Endometrial microvascular endothelial cells (primary cell): Measurements from ENCODE around the gene CD93. TPM values are rescaled to one million over a fixed set of nuclear protein-coding genes. Genes with fewer than 3 reads are reported as not detected.

ENCODE experiments used
- in situ Hi-C: cut with HindIII; loops from 2 replicates; pipeline ENCODE4 v1.10.0; 2017; ENCODE audit warnings: low sequenced_read_pairs, low pct_unique_long_range_greater_than_20kb; ENCODE audit errors: inconsistent ontology term
- total RNA-seq: library from RNA; depleted of rRNA; stranded (reverse); fragments of >200 nt; gene quantifications from one replicate; pipeline ENCODE4 v1.2.3, GENCODE V29; 2015; ENCODE audit errors: inconsistent ontology term

Gene CD93
- total RNA-seq, 1 donor from 2014 or later = 477 TPM

DNA sequence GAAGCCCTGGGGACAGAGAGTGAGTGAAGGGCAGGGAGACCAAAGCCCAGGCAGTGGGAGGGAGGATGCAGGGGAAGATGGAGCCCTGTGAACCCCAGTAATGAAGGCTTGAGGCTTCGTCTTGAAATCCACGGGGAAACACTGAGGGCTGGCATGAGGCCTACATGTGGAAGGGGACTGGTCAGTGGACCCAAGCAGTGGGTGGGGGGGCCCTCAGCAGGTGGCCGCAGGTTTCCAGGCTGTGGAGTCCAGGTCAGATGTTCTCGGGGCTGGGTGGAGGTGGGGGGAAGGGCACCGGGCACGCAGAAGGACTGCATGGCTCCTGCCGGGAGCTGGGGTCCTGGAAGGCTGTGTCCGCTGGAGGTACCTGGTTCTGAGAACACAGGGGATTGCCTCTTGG is 2.7 kb upstream of the CD93 start:
- in situ Hi-C loops = no loop called here

DNA sequence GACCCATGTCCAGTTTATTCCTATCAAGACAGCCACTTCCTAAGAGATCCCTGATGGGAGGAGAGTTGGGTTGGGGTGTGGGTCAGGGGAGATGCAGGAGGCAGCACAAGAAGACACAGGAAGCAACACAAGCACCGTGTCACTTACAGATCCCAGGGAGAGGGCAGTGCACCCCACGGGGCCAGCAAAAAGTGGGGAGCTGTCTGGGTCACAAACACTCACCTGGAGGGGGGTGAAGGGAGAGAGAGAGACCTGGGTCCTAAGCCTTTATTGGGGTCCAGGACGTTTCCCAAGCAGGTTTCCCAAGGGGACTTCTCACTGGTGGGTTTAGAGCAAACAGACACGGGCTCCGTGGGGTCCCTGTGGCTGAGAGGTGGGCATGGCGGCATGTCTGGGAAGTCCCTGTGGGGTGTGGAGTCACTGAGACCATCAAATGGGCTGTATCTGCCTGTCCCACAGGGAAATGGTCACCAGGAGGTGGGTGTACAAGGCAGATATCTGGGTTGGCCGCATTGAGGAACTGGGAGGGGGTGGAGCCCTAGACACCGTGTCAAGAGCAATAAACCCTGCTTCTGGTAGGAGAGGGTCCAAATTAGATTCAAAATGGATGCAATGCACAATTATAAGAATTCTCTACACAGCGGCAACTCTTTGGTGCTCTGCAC is 1.6 kb upstream of the CD93 start:
- in situ Hi-C loops = no loop called here

DNA sequence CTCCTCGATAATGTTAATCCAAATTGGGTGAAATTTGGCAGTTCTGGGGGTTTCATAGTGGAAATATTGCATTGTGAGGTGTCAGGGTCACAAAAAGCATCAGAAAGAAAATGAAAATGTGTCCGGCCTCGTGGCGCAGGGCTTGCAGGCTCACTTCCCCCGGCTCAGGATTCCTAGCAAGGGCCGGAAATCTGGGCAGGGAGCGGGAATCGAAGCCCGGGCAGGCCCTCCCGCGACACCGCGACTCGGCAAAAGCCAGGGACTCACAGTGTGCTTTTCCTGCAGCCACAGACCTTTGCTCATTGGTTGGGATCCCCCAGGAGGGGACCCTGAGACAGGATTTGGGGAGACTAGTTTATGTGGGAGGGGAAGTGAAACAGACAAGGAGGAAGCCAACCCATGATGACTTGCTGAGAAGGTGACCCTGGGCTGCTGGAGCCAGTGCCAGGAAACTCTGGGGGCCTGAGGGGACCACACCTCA is 847 bp upstream of the CD93 start:
- in situ Hi-C loops = no loop called here

- in situ Hi-C loops = no loop called here
These were observed 578 bp downstream of the CD93 start for GRCh38 chr20:23085436-23086055.

- in situ Hi-C loops = no loop called here
These were observed 1.2 kb downstream of the CD93 start for GRCh38 chr20:23084845-23085365.

GRCh38 chr20:23084282-23084844 is 1.8 kb downstream of the CD93 start:
- in situ Hi-C loops = no loop called here

GRCh38 chr20:23083553-23084220 is 2.4 kb downstream of the CD93 start:
- in situ Hi-C loops = no loop called here

DNA sequence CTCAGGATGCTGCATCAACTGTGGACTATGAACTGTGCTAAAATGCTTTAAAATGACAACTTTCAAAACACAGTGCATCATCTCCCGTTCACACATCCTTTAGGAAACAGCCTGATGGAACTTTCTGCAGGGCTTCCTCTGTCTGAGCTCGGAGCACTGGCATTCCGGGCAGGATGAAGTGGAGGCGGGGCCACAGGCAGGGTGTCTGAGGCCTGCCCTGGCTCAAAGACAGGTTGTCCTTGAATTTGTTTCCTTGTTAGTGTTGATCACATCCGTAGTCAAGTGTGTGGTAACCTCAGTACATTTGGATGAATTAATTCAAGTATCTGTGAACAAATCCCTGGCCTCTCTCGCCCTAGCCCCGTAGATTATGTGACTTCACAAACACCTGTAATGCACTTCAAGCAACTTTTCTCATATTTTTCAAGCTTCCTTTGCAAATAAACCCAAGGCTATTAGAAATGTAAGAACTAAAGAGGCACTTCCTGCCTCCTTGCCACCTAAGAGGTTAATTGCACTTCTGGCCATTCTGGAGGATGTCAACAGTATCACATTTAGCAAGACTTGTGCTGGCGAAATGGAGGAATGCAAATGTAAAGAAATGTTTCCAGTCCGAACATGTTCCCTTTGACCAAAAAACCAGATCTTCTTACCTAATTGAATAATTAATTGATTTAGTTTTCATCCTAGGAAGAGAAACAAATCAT is 3.1 kb downstream of the CD93 start:
- in situ Hi-C loops = no loop called here

- in situ Hi-C loops = no loop called here
These were observed 4.8 kb downstream of the CD93 start for GRCh38 chr20:23081263-23081819.

DNA sequence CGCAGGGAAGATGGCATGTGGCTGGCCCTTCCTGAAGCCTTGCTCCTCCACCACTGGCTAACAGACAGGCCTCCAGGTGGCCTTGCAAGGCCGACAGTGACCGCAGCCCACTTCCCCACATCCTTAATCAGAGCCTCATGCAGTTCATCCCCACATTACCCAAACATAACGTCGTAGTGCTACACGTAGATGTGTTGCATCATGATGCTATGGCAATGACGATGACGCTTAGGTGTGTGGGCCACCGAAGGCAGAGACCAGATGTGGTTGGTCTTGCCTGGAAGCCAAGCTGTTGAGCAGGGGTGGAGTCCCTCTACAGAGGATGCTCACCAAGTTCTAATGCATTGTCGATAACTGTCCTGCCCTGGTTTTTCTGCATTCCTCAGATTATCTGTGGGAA is 5.6 kb downstream of the CD93 start:
- in situ Hi-C loops = no loop called here

DNA sequence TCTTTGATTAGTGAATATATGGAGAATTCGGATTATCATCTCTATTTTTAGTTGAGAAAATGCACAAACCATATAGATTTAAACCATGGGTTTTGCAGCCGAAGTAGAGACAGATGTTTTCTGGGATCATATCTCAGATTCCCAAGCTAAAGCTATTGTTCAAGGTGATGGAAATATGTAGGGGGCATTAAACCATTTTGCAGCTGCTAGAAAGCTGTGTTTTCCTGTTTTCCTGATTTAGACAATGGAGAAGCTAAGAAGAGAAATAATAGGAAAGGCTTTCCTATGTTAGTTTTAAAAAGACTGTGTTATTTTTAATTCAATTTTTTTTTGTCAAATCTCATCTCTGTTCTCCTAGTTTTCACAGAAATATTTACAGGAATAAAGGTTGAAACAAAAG is 6.2 kb downstream of the CD93 start:
- in situ Hi-C loops = no loop called here

DNA sequence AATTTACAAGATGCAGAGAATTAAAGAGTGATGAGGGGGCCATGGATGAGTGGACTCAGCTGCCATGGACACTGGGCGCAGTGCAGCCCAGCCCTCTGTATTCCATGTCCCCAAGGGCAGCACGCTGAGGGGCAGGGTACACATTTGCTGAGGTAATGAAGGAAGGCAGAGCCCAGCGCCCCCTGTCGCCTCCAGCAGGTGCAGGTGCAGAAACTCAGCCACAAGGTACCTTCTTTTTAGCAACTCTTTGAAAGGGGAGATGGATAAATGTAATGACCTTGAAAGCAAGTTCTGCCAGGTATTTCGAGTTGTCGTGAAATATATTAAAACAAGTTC is 7.1 kb downstream of the CD93 start:
- in situ Hi-C loops = no loop called here

- in situ Hi-C loops = no loop called here
These were observed 7.6 kb downstream of the CD93 start for GRCh38 chr20:23078351-23079015.

DNA sequence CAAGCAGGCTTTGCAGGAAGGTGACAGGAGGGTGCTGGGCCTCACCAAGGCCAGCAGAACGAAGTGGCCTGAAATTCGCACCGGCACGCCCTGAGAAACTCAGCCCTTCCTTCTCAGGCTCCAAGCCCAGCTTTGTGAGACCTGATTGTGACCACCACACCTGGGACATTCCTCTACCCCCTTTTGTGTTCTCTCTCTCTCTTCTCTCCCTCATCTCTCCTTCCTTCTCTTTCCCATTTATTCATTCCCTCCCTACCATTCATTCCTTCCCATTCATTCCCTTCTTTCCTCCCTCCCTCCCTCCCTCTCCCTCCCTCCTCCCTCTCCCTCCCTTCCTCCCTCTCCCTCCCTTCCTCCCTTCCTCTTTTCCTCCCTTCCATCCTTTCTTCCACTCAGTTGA is 8.8 kb downstream of the CD93 start:
- in situ Hi-C loops = no loop called here

- in situ Hi-C loops = loop anchor here (25.0 kb wide), 1 partner anchor 188 kb away; no protein-coding TSS in a partner anchor
These were observed 12.1 kb downstream of the CD93 start for GRCh38 chr20:23074052-23074451.

DNA sequence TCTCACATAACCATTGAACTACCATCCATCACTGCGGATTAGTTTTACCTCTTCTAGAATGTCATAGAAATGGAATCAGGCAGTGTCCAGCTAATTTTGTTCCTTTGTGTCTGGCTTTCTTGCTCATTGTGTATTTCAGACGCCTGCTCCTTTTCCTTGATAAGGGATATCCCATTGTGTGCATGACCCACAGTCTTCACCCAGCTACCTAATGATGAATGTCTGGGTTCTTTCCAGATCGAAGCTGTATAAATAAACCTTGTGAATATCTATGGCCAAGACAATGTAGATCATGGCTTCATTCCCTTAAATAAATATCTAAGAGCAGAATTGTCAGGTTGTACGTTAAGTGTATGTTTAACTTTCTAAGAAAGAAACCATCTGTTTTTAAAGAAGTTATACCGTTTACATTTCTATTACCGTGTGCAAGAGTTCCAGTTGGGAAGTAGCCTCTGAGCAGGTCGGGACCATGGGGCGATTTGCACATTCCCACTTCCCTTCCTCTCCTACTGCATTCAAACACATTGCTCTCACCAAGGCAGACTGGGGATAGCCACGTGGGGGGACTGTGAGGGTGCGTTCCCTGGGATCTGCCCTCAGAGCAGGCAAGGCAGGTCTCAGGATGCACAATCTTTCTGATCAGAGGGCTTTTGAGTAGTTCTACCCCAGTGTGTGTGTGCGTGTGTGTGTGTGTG is 13.1 kb downstream of the CD93 start:
- in situ Hi-C loops = loop anchor here (25.0 kb wide), 1 partner anchor 189 kb away; no protein-coding TSS in a partner anchor

DNA sequence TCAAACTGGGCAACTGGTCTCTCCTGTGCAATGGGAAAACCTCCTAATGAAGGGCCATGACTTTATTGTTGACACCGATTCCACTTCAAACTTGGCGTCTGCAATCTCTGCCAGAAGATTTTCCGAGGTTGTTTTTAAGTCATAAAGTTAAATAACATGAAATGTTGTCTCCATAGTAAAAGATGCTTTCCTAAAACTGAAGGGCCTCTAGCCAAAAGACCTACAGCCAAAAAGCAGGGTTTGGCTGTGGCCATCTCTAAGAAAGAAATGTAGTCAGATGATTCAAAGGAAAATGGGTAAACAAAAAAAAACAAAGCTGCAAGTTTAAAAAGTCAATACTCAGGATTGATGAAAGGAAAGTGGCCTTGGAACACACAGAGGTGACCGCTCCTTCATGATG is 14.1 kb downstream of the CD93 start:
- in situ Hi-C loops = loop anchor here (25.0 kb wide), 1 partner anchor 190 kb away; no protein-coding TSS in a partner anchor

- in situ Hi-C loops = loop anchor here (25.0 kb wide), 1 partner anchor 191 kb away; no protein-coding TSS in a partner anchor
These were observed 14.7 kb downstream of the CD93 start for GRCh38 chr20:23071398-23071797.
